Left kidney (tissue), 1 donor: ENCODE results near the gene PPP6R3. TPM values are rescaled to one million over a fixed set of nuclear protein-coding genes. Genes with fewer than 3 reads are reported as not detected.

Experiments used
- polyA plus RNA-seq: library from polyadenylated mRNA; unstranded; fragments of 120-200 nt; gene quantifications from one replicate; pipeline ENCODE4 v1.2.1, GENCODE V29; 2013; ENCODE audit not compliant: insufficient read length

The PPP6R3 gene
- polyA plus RNA-seq, 1 donor: 133 TPM

Other genes with a start within 250 kb of the PPP6R3 start
- gene KMT5B, start 247.5 kb upstream of the PPP6R3 start, polyA plus RNA-seq: 93.1 TPM
- 24.7 TPM for gene C11orf24, start 188.8 kb upstream of the PPP6R3 start, polyA plus RNA-seq
- 34.4 TPM for gene LRP5, start 148.2 kb upstream of the PPP6R3 start, polyA plus RNA-seq
- gene GAL, start 223.8 kb downstream of the PPP6R3 start, polyA plus RNA-seq: 0.23 TPM